Inflammatory macrophage treated with lipopolysaccharide for 1 hour (primary cell): ENCODE measurements around the gene FOLR3.
"Not testable (repeated sequence)": the region's sequence is repeated elsewhere in the genome, so short reads cannot be mapped to it uniquely, and the experiment has no call there.

Experiments used
- DNase-seq, 2 donors: peaks; one replicate each; pipeline ENCODE4 v3.0.0-alpha.2; 2020 to 2022

The FOLR3 gene

GRCh38 chr11:72169046-72169555 lies 33.6 kb downstream of the FOLR3 start:
- not testable (repeated sequence) for DNase-seq

DNA sequence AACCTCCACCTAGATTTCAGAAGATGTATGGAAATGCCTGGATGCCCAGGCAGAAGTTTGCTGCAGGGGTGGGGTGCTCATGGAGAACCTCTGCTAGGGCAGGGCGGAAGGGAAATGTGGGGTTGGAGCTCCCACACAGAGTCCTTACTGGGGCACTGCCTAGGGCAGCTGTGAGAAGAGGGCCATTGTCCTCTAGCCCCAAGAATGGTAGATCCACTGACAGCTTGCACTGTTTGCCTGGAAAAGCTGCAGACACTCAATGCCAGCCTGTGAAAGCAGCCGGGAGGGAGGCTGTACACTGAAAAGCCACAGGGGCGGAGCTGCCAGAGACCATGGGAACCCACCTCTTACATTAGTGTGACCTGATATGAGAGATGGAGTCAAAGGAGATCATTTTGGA lies 34.2 kb downstream of the FOLR3 start:
- not testable (repeated sequence) for DNase-seq

GRCh38 chr11:72172043-72172442 lies 36.5 kb downstream of the FOLR3 start:
- DNase-seq, result peak; percentile 56 to 75

DNA sequence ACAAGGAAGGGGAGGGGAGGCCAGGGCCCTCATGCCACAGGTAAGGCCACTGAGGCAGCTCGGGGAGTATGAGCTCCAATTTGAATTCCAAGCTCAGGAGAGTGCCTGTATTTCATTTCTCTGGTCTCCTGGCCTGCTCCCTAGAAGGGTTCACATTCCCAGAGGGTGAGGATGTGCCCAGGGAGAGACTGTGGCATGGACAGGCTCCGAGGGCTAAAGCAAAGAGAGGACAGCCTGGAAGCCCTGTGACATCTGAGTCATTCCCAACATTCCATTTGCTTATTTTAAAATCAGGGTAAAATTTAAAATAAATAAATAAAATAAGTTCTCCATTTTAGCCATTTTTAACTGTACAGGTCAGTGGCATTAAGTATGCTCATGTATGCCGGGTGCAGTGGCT lies 37.8 kb downstream of the FOLR3 start:
- no peak for DNase-seq

- DNase-seq, result no peak
Observed at GRCh38 chr11:72174302-72175070, 39.0 kb downstream of the FOLR3 start.

- no peak for DNase-seq
Observed at GRCh38 chr11:72177656-72178055, 42.1 kb downstream of the FOLR3 start.

GRCh38 chr11:72179049-72179803 lies 43.7 kb downstream of the FOLR3 start:
- no peak for DNase-seq

DNA sequence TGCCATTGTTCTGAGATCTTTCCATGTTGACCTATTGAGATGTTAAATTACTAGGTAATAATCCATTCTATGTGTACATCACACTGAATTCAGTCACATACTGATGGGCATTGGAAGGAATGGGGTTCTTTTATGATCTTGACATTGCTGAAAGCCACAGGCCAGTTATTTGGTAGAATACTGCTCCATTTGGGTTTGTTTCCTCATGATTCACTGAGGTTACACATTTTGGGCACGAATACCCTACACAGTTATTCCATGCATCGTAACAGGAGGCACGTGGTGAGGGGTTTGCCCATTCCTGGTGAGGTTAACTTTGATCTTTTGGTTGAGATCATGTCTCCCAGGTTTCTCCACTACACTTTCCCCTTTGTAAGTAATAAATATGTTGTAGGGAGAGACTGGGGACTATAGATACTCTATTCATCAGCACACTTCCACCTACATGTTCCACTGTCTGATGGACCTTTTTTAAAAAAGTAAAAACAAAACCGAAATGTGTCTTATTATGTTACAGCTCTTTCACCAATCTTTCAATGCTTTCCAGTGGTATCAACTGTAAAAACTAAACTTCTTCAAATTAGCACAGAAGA lies 44.4 kb downstream of the FOLR3 start:
- no peak for DNase-seq

GRCh38 chr11:72180892-72181552 lies 45.5 kb downstream of the FOLR3 start:
- DNase-seq, result not testable (repeated sequence)

DNA sequence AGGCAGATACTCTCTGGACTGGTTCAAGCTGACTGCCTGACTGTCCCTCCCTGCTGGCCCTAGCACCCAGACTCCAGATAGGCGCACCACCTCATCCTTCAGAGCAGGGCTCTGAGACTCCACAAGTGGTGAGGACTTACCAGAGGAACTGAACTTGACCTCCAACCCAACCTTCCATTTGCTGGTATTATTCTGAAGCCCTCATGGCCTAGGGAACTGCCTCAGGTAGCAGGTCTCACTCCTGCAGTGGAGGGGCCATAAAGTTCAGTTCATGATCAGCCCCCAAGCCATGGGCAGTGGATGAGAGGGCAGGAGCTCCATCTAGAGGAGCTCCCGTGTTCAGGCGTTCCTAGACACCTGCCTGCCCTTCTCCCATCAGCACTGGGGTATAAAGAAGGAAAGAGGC lies 46.0 kb downstream of the FOLR3 start:
- not testable (repeated sequence) for DNase-seq

GRCh38 chr11:72188267-72188666 lies 52.7 kb downstream of the FOLR3 start:
- no peak for DNase-seq
